Measurements from ENCODE around the gene GASK1A. TPM values are rescaled to one million over a fixed set of nuclear protein-coding genes. Genes with fewer than 3 reads are reported as not detected.

GASK1A gene
- total RNA-seq, 1 donor from 2014 or later: not detected

- Mint-ChIP-seq H3K27me3 (no peaks in the 10 kb centered on the region), H3K4me1 (no peaks in the 10 kb centered on the region), H3K27ac (no peak overlapping the region), H3K4me3 (no peak overlapping the region), H3K9me3 (no peaks in the 10 kb centered on the region), H3K36me3 (ENCODE audit: low read depth) (no peaks in the 10 kb centered on the region)
- intact Hi-C loops (cut with micrococcal nuclease): no loop called here
- DNase-seq: no peak
Measured at GRCh38 chr3:43094381-43094780, 115.3 kb downstream of the GASK1A start.

GRCh38 chr3:43094851-43095250 is 115.7 kb downstream of the GASK1A start:
- no peaks in the 10 kb centered on the region for H3K36me3 Mint-ChIP-seq (ENCODE audit: low read depth)
- intact Hi-C loops (cut with micrococcal nuclease): no loop called here
- no peaks in the 10 kb centered on the region for H3K27me3 Mint-ChIP-seq
- no peak overlapping the region for H3K27ac Mint-ChIP-seq
- no peak for DNase-seq
- H3K4me3 Mint-ChIP-seq: no peak overlapping the region
- no peaks in the 10 kb centered on the region for H3K4me1 Mint-ChIP-seq
- no peaks in the 10 kb centered on the region for H3K9me3 Mint-ChIP-seq

GRCh38 chr3:43095370-43095769 is 116.3 kb downstream of the GASK1A start:
- Mint-ChIP-seq H3K27me3 (no peaks in the 10 kb centered on the region), H3K36me3 (ENCODE audit: low read depth) (no peaks in the 10 kb centered on the region), H3K4me3 (no peak overlapping the region), H3K27ac (no peak overlapping the region), H3K4me1 (no peaks in the 10 kb centered on the region), H3K9me3 (no peaks in the 10 kb centered on the region)
- intact Hi-C loops (cut with micrococcal nuclease): no loop called here
- no peak for DNase-seq

- Mint-ChIP-seq H3K27me3 (no peaks in the 10 kb centered on the region), H3K4me1 (no peaks in the 10 kb centered on the region), H3K27ac (no peak overlapping the region), H3K9me3 (no peaks in the 10 kb centered on the region), H3K36me3 (ENCODE audit: low read depth) (no peaks in the 10 kb centered on the region), H3K4me3 (no peak overlapping the region)
- DNase-seq: no peak
- intact Hi-C loops (cut with micrococcal nuclease): no loop called here
Measured at GRCh38 chr3:43096761-43097160, 117.7 kb downstream of the GASK1A start.

- intact Hi-C loops (cut with micrococcal nuclease): no loop called here
- H3K36me3 Mint-ChIP-seq (ENCODE audit: low read depth): no peaks in the 10 kb centered on the region
- no peaks in the 10 kb centered on the region for H3K4me1 Mint-ChIP-seq
- H3K27me3 Mint-ChIP-seq: no peaks in the 10 kb centered on the region
- no peak overlapping the region for H3K27ac Mint-ChIP-seq
- DNase-seq: no peak
- H3K4me3 Mint-ChIP-seq: no peak overlapping the region
- H3K9me3 Mint-ChIP-seq: no peaks in the 10 kb centered on the region
Measured at GRCh38 chr3:43097400-43098080, 118.4 kb downstream of the GASK1A start.

GRCh38 chr3:43098761-43099160 is 119.7 kb downstream of the GASK1A start:
- no peak for DNase-seq
- Mint-ChIP-seq H3K27me3 (no peaks in the 10 kb centered on the region), H3K9me3 (no peaks in the 10 kb centered on the region), H3K4me1 (peaks cover 2% of the 10 kb centered on the region), H3K36me3 (ENCODE audit: low read depth) (no peaks in the 10 kb centered on the region), H3K4me3 (no peak overlapping the region), H3K27ac (no peak overlapping the region)
- intact Hi-C loops (cut with micrococcal nuclease): no loop called here

GRCh38 chr3:43102773-43103480 is 123.8 kb downstream of the GASK1A start:
- Mint-ChIP-seq H3K4me1 (peaks cover 12% of the 10 kb centered on the region), H3K9me3 (no peaks in the 10 kb centered on the region), H3K27ac (no peak overlapping the region), H3K36me3 (ENCODE audit: low read depth) (no peaks in the 10 kb centered on the region), H3K27me3 (no peaks in the 10 kb centered on the region), H3K4me3 (no peak overlapping the region)
- DNase-seq: no peak
- intact Hi-C loops (cut with micrococcal nuclease): no loop called here

- no peak overlapping the region for H3K4me3 Mint-ChIP-seq
- intact Hi-C loops (cut with micrococcal nuclease): no loop called here
- peaks cover 12% of the 10 kb centered on the region for H3K4me1 Mint-ChIP-seq
- no peaks in the 10 kb centered on the region for H3K36me3 Mint-ChIP-seq (ENCODE audit: low read depth)
- no peak for DNase-seq
- no peak overlapping the region for H3K27ac Mint-ChIP-seq
- H3K9me3 Mint-ChIP-seq: no peaks in the 10 kb centered on the region
- no peaks in the 10 kb centered on the region for H3K27me3 Mint-ChIP-seq
Measured at GRCh38 chr3:43104039-43104438, 124.9 kb downstream of the GASK1A start.

- no peak overlapping the region for H3K27ac Mint-ChIP-seq
- peaks cover 12% of the 10 kb centered on the region for H3K4me1 Mint-ChIP-seq
- DNase-seq: peak; percentile 69
- peak overlapping the region; percentile 80 for H3K4me3 Mint-ChIP-seq
- H3K27me3 Mint-ChIP-seq: no peaks in the 10 kb centered on the region
- no peaks in the 10 kb centered on the region for H3K36me3 Mint-ChIP-seq (ENCODE audit: low read depth)
- intact Hi-C loops (cut with micrococcal nuclease): loop anchor here (5.0 kb wide), 2 partner anchors 182 to 587 kb away; partner anchors contain the start of genes ABHD5 and SNRK
- peaks cover 4% of the 10 kb centered on the region for H3K9me3 Mint-ChIP-seq
Measured at GRCh38 chr3:43104660-43105595, 125.8 kb downstream of the GASK1A start.

GRCh38 chr3:43105596-43106292 is 126.6 kb downstream of the GASK1A start, which contains the start of gene POMGNT2:
Gene POMGNT2, minus strand, starts transcription at chr3:43106079. Its CDS starts 24,648 bp downstream, at chr3:43081431.
- peak; percentile 96 for DNase-seq

GRCh38 chr3:43106293-43106628 is 127.2 kb downstream of the GASK1A start:
- Mint-ChIP-seq H3K27me3 (no peaks in the 10 kb centered on the region), H3K36me3 (ENCODE audit: low read depth) (no peaks in the 10 kb centered on the region), H3K4me1 (peaks cover 12% of the 10 kb centered on the region), H3K27ac (no peak overlapping the region), H3K4me3 (peak overlapping the region; percentile 73), H3K9me3 (peaks cover 6% of the 10 kb centered on the region)
- intact Hi-C loops (cut with micrococcal nuclease): loop anchor here (5.0 kb wide), 2 partner anchors 181 to 586 kb away; partner anchors contain the start of genes ABHD5 and SNRK
- DNase-seq: no peak

More at GRCh38 chr3:43105596-43106292, 126.6 kb downstream of the GASK1A start, which contains the start of gene POMGNT2:
- Mint-ChIP-seq H3K27ac (no peak within 1 kb of the TSS), H3K27me3 (no peaks in the 10 kb centered on the region), H3K4me1 (peaks cover 12% of the 10 kb centered on the region), H3K4me3 (peak within 1 kb of the TSS; percentile 80), H3K36me3 (ENCODE audit: low read depth) (no peaks in the 10 kb centered on the region), H3K9me3 (peaks cover 6% of the 10 kb centered on the region)
- intact Hi-C loops (cut with micrococcal nuclease): loop anchor here (5.0 kb wide), 2 partner anchors 182 to 587 kb away; partner anchors contain the start of genes ABHD5 and SNRK

All from activated CD4-positive, alpha-beta T cell treated with anti-CD3 and anti-CD28 coated beads, Interleukin-2, amount 10 ng/mL, durations not matched to agents 24 days and 14 days (primary cell).